8988T (cell line): ENCODE results near the gene UBE2I.
"Not testable (repeated sequence)": the region's sequence is repeated elsewhere in the genome, so short reads cannot be mapped to it uniquely, and the experiment has no call there.

Experiments
- DNase-seq: peaks from one replicate; pipeline ENCODE4 v3.0.0; 2011

Gene UBE2I

DNA sequence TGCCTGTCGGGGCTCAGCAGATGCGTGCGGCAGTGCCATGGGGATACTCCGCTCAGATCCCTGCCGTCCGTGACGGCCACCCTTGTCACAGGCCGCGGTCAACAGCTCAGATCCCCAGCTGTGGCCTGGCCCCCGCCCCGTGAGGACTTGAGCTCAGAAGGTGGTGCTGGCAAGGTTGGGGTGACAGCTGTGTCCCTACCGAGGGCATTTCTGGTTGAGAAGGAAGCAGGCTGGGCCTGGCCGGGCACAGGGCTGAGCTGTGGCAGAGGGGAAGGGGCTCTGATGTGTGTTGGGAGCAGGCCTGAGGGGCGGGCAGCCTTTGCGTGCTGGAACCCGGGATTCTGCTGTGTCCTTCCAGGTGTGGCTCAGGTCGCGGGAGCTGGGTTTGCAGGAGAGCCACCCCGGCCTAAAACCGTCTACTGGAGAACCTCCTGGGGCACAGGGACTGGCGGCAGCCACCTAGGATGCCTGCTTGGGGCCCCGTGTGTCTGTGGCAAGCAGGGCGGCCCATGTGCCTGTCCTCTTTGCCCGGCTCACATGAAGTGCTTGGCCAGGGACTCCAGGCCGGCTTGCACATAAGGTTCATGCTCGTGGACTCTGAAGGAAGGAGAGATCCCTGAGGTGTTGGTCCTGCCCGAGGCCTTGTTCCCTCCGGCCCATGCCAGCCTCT, 5.1 kb downstream of the UBE2I start:
- DNase-seq, result no peak

DNA sequence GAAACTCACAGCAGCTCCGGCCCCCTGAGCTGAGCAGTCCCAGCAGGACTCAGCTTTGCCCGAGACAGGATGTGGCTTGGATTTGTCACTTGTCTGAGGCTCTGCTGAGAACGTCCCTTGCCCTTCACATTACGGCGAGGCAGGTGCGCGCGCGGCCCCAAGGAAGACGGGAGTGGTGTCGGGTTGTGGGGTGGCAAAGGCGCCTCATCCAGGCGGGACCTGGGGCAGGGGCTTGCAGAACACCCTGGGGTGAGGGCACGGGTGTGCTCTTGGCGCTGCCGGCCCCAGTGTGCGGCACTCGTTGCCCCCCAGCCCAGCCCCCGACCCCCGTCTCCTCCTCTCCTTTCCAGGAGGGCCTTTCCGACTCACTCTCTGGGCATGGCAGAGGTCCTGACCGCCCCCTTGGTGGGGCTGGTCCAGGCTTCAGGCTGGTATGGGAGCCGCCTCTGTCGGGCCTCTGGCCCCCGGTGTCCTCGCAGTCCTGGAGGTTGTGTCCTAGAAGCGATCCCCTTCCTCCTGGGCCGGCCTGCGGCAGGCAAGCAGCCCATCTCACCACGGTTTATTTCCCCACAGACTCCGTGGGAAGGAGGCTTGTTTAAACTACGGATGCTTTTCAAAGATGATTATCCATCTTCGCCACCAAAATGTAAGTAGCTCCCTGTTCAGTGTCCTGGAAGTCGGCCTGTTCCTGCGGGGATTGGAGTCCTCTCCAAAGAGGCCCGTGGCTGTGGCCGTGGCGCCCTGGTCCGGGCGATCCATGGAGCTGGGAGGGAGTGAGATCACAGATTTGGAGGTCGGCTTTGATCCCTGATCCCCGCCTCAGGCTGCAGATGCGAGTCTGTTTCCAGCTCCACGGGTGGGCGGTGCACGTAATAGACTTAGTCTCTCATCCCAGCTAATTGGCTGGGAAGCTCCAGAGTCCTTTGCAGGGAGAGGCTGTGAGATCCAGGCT, 5.9 kb downstream of the UBE2I start:
- DNase-seq, result peak; percentile 5

DNA sequence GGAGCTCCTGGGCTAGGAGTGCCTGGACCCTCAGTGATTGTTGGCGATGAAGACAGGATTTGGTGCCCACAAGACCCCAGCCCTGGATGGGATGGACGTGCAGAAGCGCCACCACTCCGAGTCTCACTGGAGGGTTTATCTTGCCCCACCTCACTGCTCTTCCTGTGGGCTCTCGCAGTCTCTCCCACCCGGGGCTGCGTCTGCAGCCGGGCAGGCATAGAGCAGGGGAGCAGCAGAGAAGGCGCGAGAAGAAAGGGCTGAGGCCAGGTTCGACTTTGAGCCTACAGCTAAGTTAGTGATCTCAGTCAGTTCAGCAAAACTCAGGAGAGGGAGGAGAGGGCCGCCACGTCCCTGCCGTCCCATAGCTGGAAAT, 6.6 kb downstream of the UBE2I start:
- DNase-seq, result peak; percentile 6

DNA sequence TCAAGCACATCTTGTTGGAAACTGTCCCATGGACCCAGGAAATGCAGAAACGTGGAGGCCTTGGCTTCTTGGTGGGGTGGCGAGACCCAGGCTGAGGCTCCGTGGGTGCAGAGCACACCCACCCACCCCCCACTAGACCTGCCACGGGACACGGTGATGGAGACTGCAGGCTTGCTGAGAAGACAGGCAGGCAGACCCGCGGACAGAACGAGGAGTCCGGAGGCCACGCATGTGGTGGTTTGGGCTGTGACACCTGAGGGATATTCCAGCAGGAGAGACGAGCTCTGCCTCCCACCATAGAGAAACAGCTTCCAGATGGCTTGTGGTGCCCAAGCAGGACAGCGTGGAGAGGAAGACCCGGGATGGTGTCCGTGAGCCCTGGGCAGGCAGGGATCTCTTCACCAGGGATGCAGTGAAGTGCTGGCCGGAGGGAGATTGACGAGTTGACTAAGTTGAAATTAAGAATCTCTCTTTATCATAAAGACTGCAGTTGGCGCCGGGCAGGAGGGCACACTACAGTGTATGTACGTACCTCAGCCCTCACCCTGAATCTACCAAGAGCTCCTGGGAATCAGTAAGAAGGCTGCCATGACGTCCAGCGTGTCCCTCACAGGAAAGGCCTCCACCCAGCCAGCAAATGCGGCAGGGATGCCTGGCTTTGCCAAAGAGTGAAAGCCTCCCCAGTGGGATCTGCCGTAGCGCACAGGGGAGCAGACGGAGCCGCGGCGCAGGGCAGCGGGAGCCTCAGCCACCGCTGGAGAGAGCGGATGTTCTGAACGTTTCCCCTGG, 8.2 kb downstream of the UBE2I start:
- DNase-seq, result no peak

DNA sequence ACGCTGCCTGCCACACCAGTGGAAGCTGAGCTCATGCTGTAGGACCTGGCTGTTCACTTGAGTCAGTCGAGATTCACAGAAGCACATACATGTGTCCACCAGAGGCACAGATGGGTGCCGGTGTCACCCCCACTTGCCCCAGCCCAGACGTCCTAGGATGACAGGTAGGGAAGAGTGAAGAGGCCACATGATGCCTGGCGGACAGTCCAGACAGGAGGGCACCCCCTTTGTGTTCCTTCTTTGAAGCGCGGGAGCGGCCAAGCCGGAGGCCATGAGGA, 8.8 kb downstream of the UBE2I start:
- DNase-seq, result no peak

DNA sequence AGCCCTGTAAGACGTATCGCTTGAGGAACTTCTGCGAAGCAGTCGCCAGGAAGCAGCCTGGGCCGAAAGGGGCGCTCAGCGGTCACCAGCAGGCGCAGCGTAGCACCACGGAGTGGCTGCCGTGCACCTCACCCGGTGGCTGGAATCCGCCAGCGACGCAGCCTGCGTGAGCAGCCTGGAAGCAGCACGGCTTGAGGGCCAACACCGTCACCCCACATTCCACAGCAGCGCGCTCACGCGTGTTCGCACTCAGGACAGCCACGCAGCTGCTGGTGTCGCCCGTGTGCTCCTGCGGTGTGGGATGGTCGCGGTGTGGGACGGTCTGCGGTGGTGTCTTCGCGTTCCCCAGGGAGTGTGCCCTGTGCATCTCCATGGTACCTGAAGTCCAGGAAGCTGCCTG, 9.6 kb downstream of the UBE2I start:
- DNase-seq, result no peak

DNA sequence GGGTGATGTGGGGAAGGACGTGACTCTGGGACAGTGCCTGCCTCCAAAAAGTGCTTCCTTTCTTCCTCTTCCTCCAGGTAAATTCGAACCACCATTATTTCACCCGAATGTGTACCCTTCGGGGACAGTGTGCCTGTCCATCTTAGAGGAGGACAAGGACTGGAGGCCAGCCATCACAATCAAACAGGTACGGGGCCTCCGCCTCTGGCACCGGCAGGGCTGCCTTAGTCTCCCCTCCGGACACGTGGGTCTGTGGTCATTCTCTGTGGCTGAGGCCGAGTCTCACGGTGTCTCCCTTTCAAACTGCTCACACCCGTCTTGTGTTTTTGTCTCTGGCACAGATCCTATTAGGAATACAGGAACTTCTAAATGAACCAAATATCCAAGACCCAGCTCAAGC, 10.7 kb downstream of the UBE2I start:
- DNase-seq, result no peak

DNA sequence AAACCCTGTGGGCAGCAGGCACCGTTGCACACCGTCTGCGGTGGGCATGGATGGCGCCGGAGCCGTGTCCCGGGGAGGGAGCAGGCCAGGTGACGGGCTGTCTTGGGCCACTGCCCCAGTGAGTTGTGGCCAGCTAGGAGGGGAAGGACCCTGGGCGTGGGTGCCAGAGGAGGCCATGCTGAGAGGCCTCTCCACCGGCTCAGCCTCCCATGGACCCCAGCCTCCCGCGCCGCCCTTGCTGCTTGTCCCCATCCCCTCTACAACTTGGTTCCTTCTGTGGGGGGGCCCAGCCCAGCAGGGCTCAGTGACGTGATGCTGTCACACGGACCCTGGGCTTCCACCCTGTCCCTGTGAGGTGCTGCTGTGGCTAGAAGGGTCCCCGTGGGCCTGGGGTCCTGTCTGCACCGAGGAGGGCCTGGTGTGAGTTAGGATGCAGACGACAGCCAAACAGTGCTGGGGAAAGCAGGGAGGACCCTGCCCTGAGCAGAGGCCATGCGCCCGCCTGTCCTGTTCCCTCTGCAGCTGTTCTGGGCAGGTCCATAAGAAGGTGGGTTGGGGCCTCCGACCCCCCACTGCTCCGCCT, 11.3 kb downstream of the UBE2I start:
- no peak for DNase-seq

DNA sequence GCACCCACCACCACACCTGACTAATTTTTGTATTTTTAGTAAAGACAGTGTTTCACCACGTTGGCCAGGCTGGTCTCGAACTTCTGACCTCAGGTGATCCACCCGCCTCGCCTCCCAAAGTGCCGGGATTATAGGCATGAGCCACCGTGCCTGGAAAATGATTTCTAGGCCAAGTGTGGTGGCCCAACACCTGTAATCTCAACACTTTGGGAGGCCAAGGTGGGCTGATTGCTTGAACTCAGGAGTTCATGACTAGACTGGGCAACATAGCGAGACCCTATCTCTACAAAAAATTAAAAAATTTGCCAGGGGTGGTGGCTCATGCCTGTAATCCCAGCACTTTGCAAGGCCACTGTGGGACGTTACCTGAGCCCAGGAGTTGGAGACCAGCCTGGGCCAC, 13.0 kb downstream of the UBE2I start:
- DNase-seq, result no peak

DNA sequence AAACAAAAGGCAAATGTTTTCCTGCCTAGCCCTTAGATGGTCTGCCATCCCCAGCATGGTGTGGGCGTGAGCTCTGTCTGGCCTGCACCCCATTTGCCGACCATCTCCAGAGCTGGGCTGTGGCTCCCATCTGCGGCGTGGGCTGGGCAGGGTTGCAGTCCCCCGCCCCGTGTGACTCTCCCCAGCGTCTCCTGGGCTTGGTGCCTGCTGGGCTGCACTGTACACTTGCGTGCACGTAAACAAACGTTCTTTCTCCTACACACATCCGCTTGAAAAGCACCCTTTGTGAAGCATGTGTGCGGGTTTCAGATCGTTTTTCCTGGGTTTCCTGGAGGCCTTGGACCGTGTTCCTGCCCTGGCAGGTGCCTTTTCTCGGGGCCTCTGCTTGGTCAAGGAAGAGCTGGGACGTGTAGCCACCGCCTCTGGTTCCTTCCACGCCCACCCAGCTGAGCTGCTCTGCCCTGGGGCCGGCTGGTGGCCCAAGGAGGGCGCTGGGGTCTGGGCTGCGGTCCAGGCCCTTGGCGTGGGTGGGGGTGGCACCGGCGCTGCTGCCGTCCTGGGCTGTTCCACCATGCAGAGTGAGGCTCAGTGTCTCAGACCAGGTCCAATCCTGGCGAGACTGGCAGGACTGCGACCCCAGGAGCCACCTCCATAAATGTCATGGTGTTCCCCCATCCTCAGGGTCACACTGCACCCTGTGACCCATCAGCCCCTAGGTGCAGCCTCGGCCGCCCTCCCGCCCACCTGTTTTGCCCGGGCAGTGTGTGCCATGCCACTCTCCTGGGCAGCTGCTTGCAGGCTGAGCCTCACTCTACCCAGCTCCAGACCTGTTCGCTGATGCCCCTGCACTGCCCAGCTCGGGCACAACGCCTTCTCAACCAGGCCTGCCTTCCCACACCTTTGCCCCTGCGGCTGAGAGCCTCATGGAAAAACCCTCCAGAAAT, 14.1 kb downstream of the UBE2I start:
- DNase-seq, result no peak

DNA sequence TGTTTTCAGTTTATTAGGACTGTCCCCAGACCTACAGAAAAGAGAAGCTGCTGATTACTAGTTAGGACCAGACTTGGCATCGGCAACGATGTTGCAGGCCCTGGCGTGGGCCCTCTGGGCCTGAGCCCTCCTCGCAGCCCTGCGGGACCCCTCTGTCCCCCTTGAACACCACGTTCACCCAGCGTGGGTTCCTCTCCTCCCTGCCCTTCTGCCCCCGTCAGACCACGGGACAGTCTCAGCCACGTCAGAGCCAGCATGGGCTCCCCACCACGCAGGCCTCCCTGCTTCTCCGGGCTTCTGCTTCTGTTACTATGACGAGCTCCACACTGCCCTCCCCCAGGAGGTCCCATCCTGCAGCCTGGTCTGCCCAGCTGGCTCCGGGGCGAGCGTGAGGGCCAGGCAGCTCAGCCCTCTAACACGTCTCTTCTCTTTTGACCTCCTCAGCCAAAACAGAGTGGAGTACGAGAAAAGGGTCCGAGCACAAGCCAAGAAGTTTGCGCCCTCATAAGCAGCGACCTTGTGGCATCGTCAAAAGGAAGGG, 14.9 kb downstream of the UBE2I start:
- DNase-seq, result no peak

DNA sequence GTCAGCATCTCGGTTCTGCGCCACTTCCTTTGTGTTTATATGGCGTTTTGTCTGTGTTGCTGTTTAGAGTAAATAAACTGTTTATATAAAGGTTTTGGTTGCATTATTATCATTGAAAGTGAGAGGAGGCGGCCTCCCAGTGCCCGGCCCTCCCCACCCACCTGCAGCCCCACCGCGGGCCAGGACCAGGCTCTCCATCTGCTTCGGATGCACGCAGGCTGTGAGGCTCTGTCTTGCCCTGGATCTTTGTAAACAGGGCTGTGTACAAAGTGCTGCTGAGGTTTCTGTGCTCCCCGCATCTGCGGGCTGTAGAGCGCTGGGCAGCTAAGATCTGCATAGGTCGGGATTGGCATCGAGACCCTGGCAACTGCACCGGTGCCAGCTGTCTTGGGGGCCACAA, 15.8 kb downstream of the UBE2I start:
- no peak for DNase-seq

DNA sequence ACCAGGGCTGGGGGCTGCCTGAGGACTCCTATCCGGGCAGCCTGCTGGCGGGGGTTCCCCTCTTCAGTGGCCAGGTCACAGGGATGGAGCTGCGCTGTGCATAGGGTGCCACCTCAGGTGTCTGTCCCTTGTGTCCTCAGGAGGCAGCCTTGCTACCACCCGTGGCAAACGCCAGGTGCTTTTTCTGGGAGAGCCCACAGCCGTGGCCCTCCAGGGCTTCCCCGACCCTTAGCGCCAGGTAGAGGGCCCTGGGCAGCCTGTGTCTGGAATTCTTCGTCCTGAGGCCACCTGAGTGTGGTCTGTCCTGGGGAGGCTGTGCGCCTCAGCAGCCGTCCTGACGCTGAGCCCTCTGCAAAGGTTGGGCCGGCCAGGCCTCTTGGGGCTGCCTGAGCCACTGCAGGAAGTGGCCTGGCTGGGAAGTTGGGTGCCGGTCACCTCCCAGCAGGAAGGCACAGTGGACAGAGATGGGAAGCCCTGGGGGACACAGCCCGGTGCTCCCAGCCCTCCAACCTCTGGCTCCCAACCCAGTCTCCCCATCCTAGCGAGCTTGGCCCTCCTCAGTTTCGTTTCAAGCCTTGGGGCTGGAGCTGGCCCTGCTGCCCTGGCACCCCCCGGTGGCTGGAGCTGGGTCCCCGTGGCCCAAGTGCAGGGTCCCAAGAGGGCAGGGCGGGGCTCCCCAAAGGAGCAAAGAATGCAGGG, 16.4 kb downstream of the UBE2I start:
- no peak for DNase-seq

DNA sequence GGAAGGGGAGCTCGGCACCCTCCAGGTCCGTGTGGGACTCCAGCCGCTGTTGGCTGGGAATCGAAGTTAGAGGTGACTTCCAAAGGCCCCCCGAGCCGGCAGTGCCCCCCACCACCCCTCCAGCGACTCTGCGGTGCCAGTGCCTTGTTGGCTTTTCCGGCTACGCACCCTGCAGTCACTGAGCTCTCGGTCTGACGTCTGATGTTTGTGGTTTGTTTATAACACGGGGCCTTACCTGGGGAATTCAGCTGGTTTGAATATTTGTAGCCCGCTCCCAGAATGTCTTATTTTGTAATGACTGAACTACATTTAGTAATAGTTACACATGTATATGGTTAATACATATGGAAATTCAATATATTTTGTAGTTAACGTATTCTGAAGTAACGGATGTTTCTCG, 17.0 kb downstream of the UBE2I start:
- DNase-seq, result no peak

DNA sequence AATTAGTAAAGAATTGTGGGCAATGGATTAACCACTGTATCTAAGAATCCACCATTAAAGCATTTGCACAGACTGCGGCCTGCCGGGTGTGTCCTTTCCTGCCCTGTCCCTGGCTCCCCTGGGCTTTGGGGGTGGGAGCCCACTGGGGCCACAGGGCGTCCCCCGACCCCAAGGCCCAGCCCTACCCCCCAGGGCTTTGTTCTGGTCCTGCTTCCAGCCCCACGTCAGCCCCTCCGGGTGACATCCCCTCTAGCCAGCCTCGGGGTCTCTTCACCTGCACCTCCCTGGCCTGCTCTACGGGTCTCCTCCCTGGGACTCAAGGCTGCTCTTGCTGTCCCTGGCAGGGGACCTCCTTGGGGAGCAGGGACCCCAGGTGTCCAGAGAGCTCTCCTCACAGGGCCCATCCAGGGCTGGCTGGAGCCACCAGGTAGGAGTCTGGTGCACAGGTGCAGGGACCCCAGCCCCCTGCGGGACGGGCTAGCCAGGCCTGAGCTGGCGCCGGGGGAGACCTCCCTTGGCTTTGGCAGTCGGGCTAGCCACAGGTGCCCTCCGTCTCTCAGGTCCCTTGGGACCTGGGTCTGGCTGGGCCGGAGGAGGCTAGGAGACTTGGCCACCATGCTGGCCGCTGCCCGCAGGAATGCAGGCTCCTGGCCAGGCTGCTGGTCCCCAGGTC, 17.6 kb downstream of the UBE2I start:
- DNase-seq, result no peak

DNA sequence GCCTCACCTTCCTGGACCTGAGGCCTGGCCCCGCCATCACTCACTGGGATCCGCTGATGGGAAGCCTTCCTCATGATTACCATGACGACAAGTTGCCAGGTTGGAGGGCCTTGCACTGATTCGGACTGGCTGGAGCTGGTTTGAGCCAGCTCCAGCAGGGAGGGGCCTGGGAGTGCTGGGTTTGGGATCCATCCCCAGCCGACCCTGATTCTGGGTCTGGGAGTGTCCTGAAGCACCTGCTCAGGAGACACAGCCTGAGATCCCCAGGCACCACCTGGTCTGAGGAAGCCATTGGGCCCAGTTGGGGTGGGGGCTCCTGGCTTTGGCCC, 18.1 kb downstream of the UBE2I start:
- no peak for DNase-seq

DNA sequence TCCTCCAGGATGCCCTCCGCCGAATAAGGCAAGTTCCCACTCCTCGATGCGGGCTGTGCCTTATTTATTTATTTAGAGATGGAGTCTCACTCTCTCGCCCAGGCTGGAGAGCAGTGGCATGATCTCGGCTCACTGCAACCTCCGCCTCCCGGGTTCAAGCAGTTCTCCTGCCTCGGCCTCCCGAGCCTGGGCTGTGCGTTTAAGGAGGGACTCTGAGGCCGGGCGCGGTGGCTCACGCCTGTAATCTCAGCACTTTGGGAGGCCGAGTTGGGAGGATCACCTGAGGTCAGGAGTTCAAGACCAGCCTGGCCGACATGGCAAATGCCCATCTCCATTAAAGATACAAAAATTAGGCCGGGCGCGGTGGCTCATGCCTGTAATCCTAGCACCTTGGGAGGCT, 18.7 kb downstream of the UBE2I start:
- not testable (repeated sequence) for DNase-seq

DNA sequence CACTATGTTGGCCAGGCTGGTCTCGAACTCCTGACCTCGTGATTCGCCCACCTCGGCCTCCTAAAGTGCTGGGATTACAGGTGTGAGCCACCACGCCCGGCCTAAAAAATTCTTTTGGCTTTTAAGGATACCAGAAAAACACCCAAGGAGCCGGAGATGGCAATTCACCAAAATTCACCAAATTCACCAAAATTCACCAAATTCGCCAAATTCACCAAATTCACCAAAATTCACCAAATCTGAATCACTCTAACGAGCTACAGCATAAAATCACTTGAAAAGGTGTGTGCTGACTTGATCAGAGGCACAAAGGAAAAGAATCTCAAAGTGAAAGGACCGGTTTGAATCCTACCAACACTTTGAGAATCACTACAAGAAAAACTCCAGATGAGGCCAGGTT, 19.5 kb downstream of the UBE2I start:
- not testable (repeated sequence) for DNase-seq

DNA sequence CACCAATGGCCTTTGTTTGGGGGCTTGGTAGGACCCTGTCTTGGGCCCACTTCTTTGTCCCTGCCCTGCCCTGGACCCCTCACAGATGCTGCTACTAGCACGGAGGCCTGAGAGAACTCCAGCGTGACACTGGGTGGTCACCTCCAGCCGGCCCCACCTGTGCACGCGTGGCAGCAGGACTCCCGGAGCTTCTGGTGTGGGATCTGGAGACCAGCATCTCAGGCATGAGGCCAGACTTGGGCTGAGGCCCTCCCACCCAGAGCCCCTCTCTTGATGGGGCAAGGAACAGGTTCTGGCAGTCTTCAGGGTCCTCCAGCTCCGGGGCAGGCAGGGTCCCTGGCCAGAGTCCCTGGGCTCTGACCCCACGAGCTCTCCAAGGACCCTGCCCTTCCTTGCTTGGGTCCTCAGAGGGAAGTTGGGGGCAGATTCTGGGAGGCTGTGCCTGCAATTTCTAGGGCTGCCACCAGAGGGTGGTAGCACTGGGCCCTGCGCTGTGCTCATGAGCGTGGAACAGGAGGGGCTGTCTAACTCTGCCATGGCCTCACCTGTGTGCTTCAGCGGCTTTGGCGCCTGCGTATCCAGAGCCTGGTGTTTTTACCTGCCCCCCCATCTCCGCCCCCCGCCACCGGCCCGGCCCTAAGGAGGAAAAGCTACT, 21.0 kb downstream of the UBE2I start:
- DNase-seq, result no peak

DNA sequence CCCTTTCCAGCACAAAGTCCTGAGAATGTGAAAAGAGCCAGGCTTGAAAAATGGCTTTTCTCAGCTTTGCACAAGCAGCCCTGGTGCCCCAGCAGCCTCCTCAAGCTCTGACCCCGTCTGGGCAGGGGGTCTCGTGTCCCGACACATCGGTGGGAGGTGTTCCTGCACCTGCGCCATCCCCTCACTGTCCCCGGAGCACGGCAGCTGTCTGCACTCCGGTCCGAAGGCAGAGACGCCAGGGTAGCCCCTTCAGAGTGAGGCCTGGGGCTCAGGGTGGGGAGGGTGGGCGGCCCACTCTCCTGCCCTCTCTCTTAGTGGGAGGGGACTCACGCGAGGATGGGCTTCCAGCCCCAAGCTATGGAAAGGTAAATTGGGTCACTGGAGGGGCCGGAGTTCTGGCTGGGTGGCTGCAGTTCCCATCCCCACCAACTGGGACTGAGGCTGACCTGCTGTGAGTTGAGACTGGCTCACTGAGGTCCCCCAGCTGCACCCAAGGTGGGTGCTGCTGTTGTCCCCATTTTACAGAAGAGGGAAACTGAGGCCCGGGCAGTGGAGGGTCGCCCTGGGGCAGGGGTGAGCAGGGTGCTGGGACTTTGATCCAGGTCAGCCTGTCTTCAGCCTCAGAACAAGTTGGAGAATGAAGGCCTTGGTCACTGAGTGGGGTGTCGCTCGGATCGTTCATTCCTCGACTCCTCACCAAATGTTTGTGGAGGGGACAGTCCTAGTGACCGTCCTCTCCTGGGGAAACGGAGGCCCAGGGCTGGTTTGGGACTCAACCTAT, 21.7 kb downstream of the UBE2I start:
- no peak for DNase-seq
